H1 (cell line): ENCODE data around the gene B3GALNT1. TPM values are rescaled to one million over a fixed set of nuclear protein-coding genes. Genes with fewer than 3 reads are reported as not detected.

Source experiments
- CTCF ChIA-PET: fragments of 300-600 bp; sonication (Branson Sonifier 250); formaldehyde crosslinking; loops from one replicate; lab custom pipeline; 2021; ENCODE audit not compliant: partially characterized antibody; lab: Charles Lee
- POLR2A ChIA-PET: fragments of 300-600 bp; sonication (Branson Sonifier 250); formaldehyde crosslinking; loops from one replicate; lab custom pipeline; 2021; ENCODE audit warnings: inconsistent platforms; ENCODE audit not compliant: partially characterized antibody; lab: Charles Lee
- DNase-seq, 2 experiments: peaks; one replicate each; pipeline versions ENCODE4 v3.0.0 to v3.0.0-alpha.2; 2010 to 2022; ENCODE audit warnings: low spot score in 2 of 2, low read depth in 1 of 2, mixed read lengths in 1 of 2
- FAIRE-seq: peaks from 2 replicates; lab custom pipeline; 2011; peaks lifted over from hg19 to GRCh38; lab: Jason Lieb, UNC
- H2AFZ ChIP-seq: 2 replicates; pipeline ENCODE4 v1.8.1; 2012; ENCODE audit warnings: low read length, inconsistent platforms
- H2AK5ac ChIP-seq: 2 replicates; pipeline ENCODE4 v1.6.1; 2013; ENCODE audit warnings: low read depth, low read length
- H2BK120ac ChIP-seq: replicated peaks from 2 replicates; pipeline ENCODE3; 2013; ENCODE audit warnings: low read depth, low read length, inconsistent platforms
- H2BK12ac ChIP-seq: 2 replicates; pipeline ENCODE4 v1.6.1; 2013; ENCODE audit warnings: low read depth, low read length
- H2BK15ac ChIP-seq: 2 replicates; pipeline ENCODE4 v1.6.1; 2013; ENCODE audit warnings: low read length
- H2BK20ac ChIP-seq: 2 replicates; pipeline ENCODE4 v1.6.1; 2013; ENCODE audit warnings: low read length
- H2BK5ac ChIP-seq: 2 replicates; pipeline ENCODE4 v1.6.1; 2013; ENCODE audit warnings: low read depth, low read length
- H3K14ac ChIP-seq: 2 replicates; pipeline ENCODE4 v1.6.1; 2013; ENCODE audit warnings: inconsistent platforms; ENCODE audit not compliant: insufficient read length
- H3K18ac ChIP-seq: 2 replicates; pipeline ENCODE4 v1.6.1; 2013; ENCODE audit warnings: low read length; ENCODE audit errors: extremely low read depth
- H3K23ac ChIP-seq: 2 replicates; pipeline ENCODE4 v1.6.1; 2013; ENCODE audit warnings: inconsistent platforms; ENCODE audit not compliant: insufficient read length
- H3K23me2 ChIP-seq: 2 replicates; pipeline ENCODE4 v1.6.1; 2013; ENCODE audit warnings: low read depth, low read length
- H3K27ac ChIP-seq: 2 replicates; pipeline ENCODE4 v1.6.1; 2011; ENCODE audit warnings: low read depth, low read length, inconsistent platforms
- H3K27me3 ChIP-seq, 4 experiments: replicated peaks in 1 of 4; 1 replicate in 1 of 4; 2 replicates in 3 of 4; pipeline versions ENCODE4 v1.6.1 to v1.8.1; 2011 to 2013; ENCODE audit warnings: low read length in 3 of 4, mild to moderate bottlenecking in 3 of 4, inconsistent platforms in 2 of 4, mixed read lengths in 2 of 4, moderate library complexity in 1 of 4; ENCODE audit not compliant: control insufficient read depth in 3 of 4, insufficient read depth in 3 of 4; ENCODE audit errors: extremely low read depth in 1 of 4
- H3K36me3 ChIP-seq, 4 experiments: 2 replicates each; pipeline versions ENCODE4 v1.6.1 to v1.8.1; 2011 to 2013; ENCODE audit warnings: mild to moderate bottlenecking in 4 of 4, low read length in 3 of 4, moderate library complexity in 2 of 4, control low read depth in 1 of 4, inconsistent platforms in 1 of 4; ENCODE audit not compliant: insufficient read depth in 4 of 4, control insufficient read depth in 2 of 4
- H3K4ac ChIP-seq: replicated peaks from 2 replicates; pipeline ENCODE3; 2013; ENCODE audit warnings: low read length, low read depth, mixed read lengths, inconsistent platforms; ENCODE audit not compliant: insufficient read length
- H3K4me1 ChIP-seq, 4 experiments: replicated peaks in 1 of 4; 1 replicate in 1 of 4; 2 replicates in 3 of 4; pipeline versions ENCODE4 v1.6.1 to v1.8.1; 2011 to 2013; ENCODE audit warnings: low read length in 3 of 4, inconsistent platforms in 2 of 4, mixed read lengths in 1 of 4; ENCODE audit not compliant: insufficient read depth in 4 of 4, control insufficient read depth in 3 of 4
- H3K4me2 ChIP-seq, 2 experiments: 2 replicates each; pipeline versions ENCODE4 v1.6.1 to v1.8.1; 2011 to 2013; ENCODE audit warnings: low read depth in 2 of 2, low read length in 2 of 2, control low read depth in 1 of 2, inconsistent platforms in 1 of 2, mild to moderate bottlenecking in 1 of 2; ENCODE audit not compliant: insufficient read depth in 1 of 2
- H3K4me3 ChIP-seq, 4 experiments: fragments of 200-600, 300-600 bp in 1 of 4; sonication (generic), shearing (Covaris generic), sonication (Bioruptor Twin) in 1 of 4; 2 replicates each; pipeline versions ENCODE4 v1.5.1 to v1.8.1; 2011 to 2016; ENCODE audit warnings: low read length in 4 of 4, low read depth in 3 of 4, control low read depth in 2 of 4, inconsistent platforms in 2 of 4, mild to moderate bottlenecking in 2 of 4, mixed read lengths in 1 of 4, moderate library complexity in 1 of 4; ENCODE audit not compliant: insufficient read depth in 2 of 4; ENCODE audit errors: extremely low read depth in 1 of 4
- H3K56ac ChIP-seq: replicated peaks from 2 replicates; pipeline ENCODE3; 2013; ENCODE audit warnings: low read depth, mild to moderate bottlenecking, mixed read lengths, low read length, inconsistent platforms; ENCODE audit not compliant: insufficient read length
- H3K79me1 ChIP-seq: 2 replicates; pipeline ENCODE4 v1.6.1; 2013; ENCODE audit warnings: low read depth, low read length, control low read depth
- H3K79me2 ChIP-seq, 2 experiments: 2 replicates each; pipeline versions ENCODE4 v1.6.1 to v1.8.1; 2012 to 2013; ENCODE audit warnings: low read length in 2 of 2, mild to moderate bottlenecking in 2 of 2, inconsistent platforms in 1 of 2; ENCODE audit not compliant: insufficient read depth in 2 of 2, control insufficient read depth in 1 of 2
- H3K9ac ChIP-seq, 4 experiments: replicated peaks in 1 of 4; 1 replicate in 1 of 4; 2 replicates in 3 of 4; pipeline versions ENCODE4 v1.6.1 to v1.8.1; 2011 to 2013; ENCODE audit warnings: low read depth in 3 of 4, low read length in 3 of 4, control low read depth in 2 of 4, mild to moderate bottlenecking in 2 of 4, moderate library complexity in 2 of 4, inconsistent platforms in 1 of 4; ENCODE audit errors: extremely low read depth in 1 of 4
- H3K9me3 ChIP-seq, 2 experiments: 2 replicates each; pipeline versions ENCODE4 v1.6.1 to v1.8.1; 2012 to 2013; ENCODE audit warnings: mild to moderate bottlenecking in 2 of 2, moderate library complexity in 2 of 2, control low read depth in 1 of 2, inconsistent platforms in 1 of 2, low read depth in 1 of 2, low read length in 1 of 2, mixed read lengths in 1 of 2; ENCODE audit not compliant: insufficient read depth in 2 of 2
- H4K20me1 ChIP-seq, 2 experiments: replicated peaks in 1 of 2; 2 replicates each; pipeline versions ENCODE3 to v1.8.1; 2011 to 2013; ENCODE audit warnings: inconsistent platforms in 2 of 2, low read length in 2 of 2, mild to moderate bottlenecking in 1 of 2; ENCODE audit not compliant: insufficient read depth in 2 of 2, control insufficient read depth in 1 of 2
- H4K5ac ChIP-seq: 2 replicates; pipeline ENCODE4 v1.6.1; 2013; ENCODE audit warnings: low read length, low read depth, mixed read lengths, inconsistent platforms; ENCODE audit not compliant: insufficient read length
- H4K8ac ChIP-seq: 2 replicates; pipeline ENCODE4 v1.8.0; 2013; ENCODE audit warnings: mild to moderate bottlenecking, moderate library complexity, low read length, inconsistent platforms; ENCODE audit not compliant: insufficient read depth; ENCODE audit errors: extremely low read depth
- H4K91ac ChIP-seq: replicated peaks from 2 replicates; pipeline ENCODE3; 2013; ENCODE audit warnings: low read length, mixed read lengths, inconsistent platforms; ENCODE audit not compliant: insufficient read length
- BCL11A ChIP-seq, 2 experiments: IDR thresholded peaks; one replicate each; pipeline ENCODE4 v1.6.1; 2011; ENCODE audit warnings: low read depth in 2 of 2, low read length in 2 of 2, mild to moderate bottlenecking in 2 of 2
- BRCA1 ChIP-seq: IDR thresholded peaks from 2 replicates; pipeline ENCODE4 v1.6.1; 2012; ENCODE audit warnings: low read depth, low read length, improper control_type of control experiment
- CBX8 ChIP-seq: fragments of 300-800, 300-1000 bp; sonication (generic); IDR thresholded peaks from 2 replicates; pipeline ENCODE4 v1.7.1; 2016; ENCODE audit warnings: low read depth, low read length, borderline replicate concordance
- CHD1 ChIP-seq: IDR thresholded peaks from 2 replicates; pipeline ENCODE4 v1.6.1; 2012; ENCODE audit warnings: low read depth, low read length, improper control_type of control experiment
- EP300 ChIP-seq, 2 experiments: IDR thresholded peaks; 1 replicate in 1 of 2; 2 replicates in 1 of 2; pipeline ENCODE4 v1.6.1; 2011 to 2012; ENCODE audit warnings: low read depth in 2 of 2, low read length in 2 of 2, mild to moderate bottlenecking in 2 of 2, borderline replicate concordance in 1 of 2, inconsistent platforms in 1 of 2, moderate library complexity in 1 of 2
- GABPA ChIP-seq: IDR thresholded peaks from 2 replicates; pipeline ENCODE4 v1.6.1; 2011; ENCODE audit warnings: mild to moderate bottlenecking, low read length, moderate library complexity, borderline replicate concordance; ENCODE audit not compliant: insufficient read depth
- JUND ChIP-seq: IDR thresholded peaks from 2 replicates; pipeline ENCODE4 v1.6.1; 2011; ENCODE audit warnings: mild to moderate bottlenecking, improper control_type of control experiment, low read length
- RFX5 ChIP-seq: IDR thresholded peaks from 2 replicates; pipeline ENCODE4 v1.6.1; 2011; ENCODE audit warnings: low read depth, low read length, improper control_type of control experiment, borderline replicate concordance
- SRF ChIP-seq: IDR thresholded peaks from 2 replicates; pipeline ENCODE4 v1.6.1; 2011; ENCODE audit warnings: mild to moderate bottlenecking, low read depth, low read length, moderate library complexity
- SUZ12 ChIP-seq: fragments of 200-600 bp; sonication (generic); IDR thresholded peaks from 2 replicates; pipeline ENCODE4 v1.6.1; 2012; ENCODE audit warnings: mild to moderate bottlenecking, inconsistent platforms, low read length, moderate library complexity, mixed read lengths
- WGBS, 2 experiments: shearing (Covaris generic) in 1 of 2; methylation state at CpG; one replicate each; pipeline versions ENCODE4 v1.1.6 to v1.1.7; 2013 to 2015; ENCODE audit warnings: low lambda C conversion rate in 2 of 2, mixed read lengths in 2 of 2, inconsistent platforms in 1 of 2, low coverage in 1 of 2, missing lambda C conversion rate in 1 of 2; ENCODE audit not compliant: insufficient replicate concordance in 2 of 2, insufficient coverage in 1 of 2, insufficient read length in 1 of 2; ENCODE audit errors: extremely low coverage in 1 of 2, missing lambda C conversion rate in 1 of 2; 5-methylcytosine and 5-hydroxymethylcytosine counted together
- polyA plus RNA-seq, 7 experiments: library from polyadenylated mRNA; depleted of rRNA in 3 of 7; stranded (reverse) in 5 of 7; unstranded in 2 of 7; fragments of >200 nt in 5 of 7; fragments of 200-250 nt in 2 of 7; gene quantifications; 1 replicate in 5 of 7; 2 replicates in 1 of 7; 4 replicates in 1 of 7; pipeline versions ENCODE4 v1.2.1 to v1.2.3, GENCODE V29; 2011 to 2013; ENCODE audit warnings: missing spikeins in 2 of 7, mixed read lengths in 2 of 7
- total RNA-seq: library from RNA; stranded (reverse); fragmentation: NEBNext Ultra II Directional; extraction: Animal tissue kit (Norgen Biotek cat#: 25700); gene quantifications from 2 replicates; pipeline ENCODE4 v1.2.1, GENCODE V29; 2021

B3GALNT1 gene
- total and polyA plus RNA-seq, 2 of the 8 experiments (the other 6 are each of a cell fraction or from before 2014, with no cell fraction given), result 5.0 to 8.1 TPM

DNA sequence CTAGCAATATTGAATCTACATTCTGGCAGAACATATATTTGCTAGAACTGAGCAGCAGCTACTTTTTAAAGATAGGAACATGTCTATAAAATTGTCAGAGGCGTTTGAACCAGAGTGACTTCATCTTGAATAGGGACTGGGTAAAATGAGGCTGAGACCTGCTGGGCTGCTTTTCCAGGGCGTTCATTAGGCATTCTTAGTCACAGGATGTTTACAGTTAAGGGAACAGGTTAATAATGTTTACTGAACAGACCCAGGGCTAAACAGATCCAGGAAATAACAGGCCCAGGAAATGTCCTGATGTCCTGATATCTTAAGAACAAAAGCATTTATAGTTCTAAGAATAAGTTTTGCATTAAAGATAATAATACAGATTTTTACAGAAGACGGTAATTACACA, 34.5 kb upstream of the B3GALNT1 start:
- no peaks in the 10 kb centered on the region; a peak in 1 of 8 replicates for H3K36me3 ChIP-seq
- CTCF ChIA-PET, result no interaction called here
- H3K9me3 ChIP-seq, result no peaks in the 10 kb centered on the region; a peak in 1 of 4 replicates
- H2BK20ac ChIP-seq, result no peak overlapping the region
- H2BK15ac ChIP-seq, result no peak overlapping the region
- no peak overlapping the region for H3K4me3 ChIP-seq
- FAIRE-seq (no peak), DNase-seq (no peak)
- H4K20me1 ChIP-seq, result no peaks in the 10 kb centered on the region
- no peak overlapping the region for H3K23ac ChIP-seq
- H2BK5ac ChIP-seq, result no peak overlapping the region
- 90% methylated on average over 3 of the region's 3 CpGs; no CpG with 5 or more reads in 1 of the 2 experiments for WGBS, 2 experiments
- no peak overlapping the region for H4K91ac ChIP-seq
- H3K27me3 ChIP-seq, result no peaks in the 10 kb centered on the region
- H3K79me2 ChIP-seq, result no peaks in the 10 kb centered on the region
- no peaks in the 10 kb centered on the region for H3K79me1 ChIP-seq
- no peak overlapping the region for H4K8ac ChIP-seq
- H3K4me1 ChIP-seq, result no peaks in the 10 kb centered on the region
- H3K4me2 ChIP-seq, result no peak overlapping the region
- no peak overlapping the region for H3K9ac ChIP-seq
- no peak for TF ChIP-seq CBX8
- no peak for TF ChIP-seq JUND
- no peak for TF ChIP-seq CHD1
- TF ChIP-seq BRCA1, result no peak
- no peak for TF ChIP-seq GABPA
- TF ChIP-seq SUZ12, result no peak
- TF ChIP-seq EP300 (IDR thresholded peaks at IDR 0.05; ENCODE audit: borderline replicate concordance in 1 of 2, low read depth in 2 of 2, low read length in 2 of 2), result no peak
- TF ChIP-seq RFX5, result no peak
- no peak for TF ChIP-seq BCL11A (IDR thresholded peaks at IDR 0.05; ENCODE audit: low read depth in 2 of 2, low read length in 2 of 2)
- no peak for TF ChIP-seq SRF
- no peak overlapping the region for H2BK120ac ChIP-seq
- H2AK5ac ChIP-seq, result no peak overlapping the region
- H3K27ac ChIP-seq, result no peak overlapping the region
- H3K18ac ChIP-seq, result no peak overlapping the region
- no peak overlapping the region for H2AFZ ChIP-seq
- no peak overlapping the region for H3K14ac ChIP-seq
- H2BK12ac ChIP-seq, result no peak overlapping the region
- no peak overlapping the region for H4K5ac ChIP-seq
- H3K23me2 ChIP-seq, result no peaks in the 10 kb centered on the region
- POLR2A ChIA-PET, result no interaction called here
- no peak overlapping the region for H3K4ac ChIP-seq
- no peak overlapping the region for H3K56ac ChIP-seq
